Stimulated activated CD8-positive, alpha-beta memory T cell treated with anti-CD3 and anti-CD28 coated beads, Interleukin-2, amount 100 ng/mL, for 1 hour (primary cell): ENCODE results near the gene PIK3C2G.
"Not testable (repeated sequence)": the region's sequence is repeated elsewhere in the genome, so short reads cannot be mapped to it uniquely, and the experiment has no call there.

Source experiments
- DNase-seq, 2 donors: peaks; one replicate each; pipeline ENCODE4 v3.0.0-alpha.2; 2020; ENCODE audit warnings: low read depth in 2 of 2

PIK3C2G gene

DNA sequence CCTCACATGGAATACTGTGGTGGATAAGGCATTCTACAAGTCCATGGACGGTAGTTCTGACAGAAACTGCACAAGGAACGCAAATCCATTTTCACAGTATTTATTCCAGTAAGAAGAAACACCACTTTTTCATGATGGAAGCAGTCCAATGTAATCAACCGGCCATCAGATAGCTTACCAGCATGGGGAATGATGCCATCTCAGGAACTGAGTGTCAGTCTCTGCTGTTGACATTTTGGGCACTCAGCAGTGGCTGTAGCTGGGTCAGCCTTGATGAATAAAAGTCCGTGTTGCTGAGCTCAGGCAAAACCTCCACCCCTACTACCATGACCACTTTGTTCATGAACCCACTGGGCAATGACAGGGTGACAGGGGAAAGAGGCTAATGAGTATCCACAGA, 373.1 kb downstream of the PIK3C2G start:
- no peak for DNase-seq

DNA sequence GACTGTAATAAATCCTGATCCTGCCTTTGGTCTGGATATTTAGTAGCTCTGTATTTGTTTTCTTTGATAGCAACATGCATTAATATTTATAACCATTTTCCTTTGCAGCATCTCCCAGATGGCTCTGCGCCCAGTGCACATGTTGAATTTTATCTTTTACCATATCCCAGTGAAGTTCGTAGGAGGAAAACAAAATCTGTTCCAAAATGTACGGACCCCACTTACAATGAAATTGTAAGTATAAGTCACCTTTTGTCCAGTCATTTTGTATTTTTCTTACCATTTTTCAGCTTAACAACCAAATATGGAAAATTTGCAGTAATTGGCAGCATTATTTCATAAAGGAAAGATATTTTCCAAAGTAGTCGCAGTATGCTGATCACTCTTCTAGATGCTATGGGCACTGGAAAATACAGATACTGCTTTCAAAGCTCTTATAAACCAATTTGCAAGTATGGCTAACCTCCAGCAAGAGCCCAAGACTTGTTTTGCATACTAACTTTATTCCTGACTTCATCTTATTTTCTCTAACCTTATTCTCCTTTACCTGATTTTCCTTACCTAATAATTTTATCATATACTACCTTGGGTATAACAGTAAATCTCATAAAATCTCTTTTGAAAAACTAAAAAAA, 379.1 kb downstream of the PIK3C2G start:
- no peak for DNase-seq

DNA sequence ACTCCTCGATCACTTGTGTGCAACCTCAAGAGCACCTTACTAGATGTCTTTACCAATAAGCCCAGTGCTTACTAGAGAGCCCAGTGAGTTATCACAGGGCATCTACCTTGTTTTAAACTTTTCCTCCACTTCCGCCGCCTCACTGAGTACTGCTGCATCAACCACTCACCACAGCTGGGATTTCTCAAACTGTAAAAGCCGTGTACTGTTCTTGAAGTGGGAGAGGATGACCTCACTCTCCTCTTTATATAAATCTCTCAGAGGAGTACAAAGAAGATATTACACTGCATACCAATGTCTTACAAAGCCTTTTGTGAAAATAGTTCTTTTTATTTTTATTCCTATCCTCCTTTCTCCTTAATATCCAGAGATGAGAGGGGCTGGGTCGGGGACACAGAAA, 382.4 kb downstream of the PIK3C2G start:
- no peak for DNase-seq

DNA sequence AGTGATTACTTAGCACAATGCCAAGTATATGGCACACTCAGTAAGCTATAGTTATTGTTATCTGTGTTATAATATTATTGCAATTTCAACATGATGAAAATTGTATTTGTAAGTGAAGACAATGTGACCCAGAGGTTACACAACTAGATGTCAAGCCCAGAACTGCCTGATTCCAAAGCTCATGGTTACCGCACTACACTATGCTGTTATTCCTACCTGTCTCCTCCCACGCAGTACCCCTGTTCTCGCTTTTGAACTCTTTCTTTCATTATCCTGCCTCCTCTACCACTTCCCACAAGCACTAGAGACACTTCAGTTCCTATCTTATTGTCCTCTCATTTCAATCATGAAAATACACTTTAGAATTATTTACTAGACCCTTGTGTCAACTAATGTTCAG, 383.2 kb downstream of the PIK3C2G start:
- DNase-seq = no peak

DNA sequence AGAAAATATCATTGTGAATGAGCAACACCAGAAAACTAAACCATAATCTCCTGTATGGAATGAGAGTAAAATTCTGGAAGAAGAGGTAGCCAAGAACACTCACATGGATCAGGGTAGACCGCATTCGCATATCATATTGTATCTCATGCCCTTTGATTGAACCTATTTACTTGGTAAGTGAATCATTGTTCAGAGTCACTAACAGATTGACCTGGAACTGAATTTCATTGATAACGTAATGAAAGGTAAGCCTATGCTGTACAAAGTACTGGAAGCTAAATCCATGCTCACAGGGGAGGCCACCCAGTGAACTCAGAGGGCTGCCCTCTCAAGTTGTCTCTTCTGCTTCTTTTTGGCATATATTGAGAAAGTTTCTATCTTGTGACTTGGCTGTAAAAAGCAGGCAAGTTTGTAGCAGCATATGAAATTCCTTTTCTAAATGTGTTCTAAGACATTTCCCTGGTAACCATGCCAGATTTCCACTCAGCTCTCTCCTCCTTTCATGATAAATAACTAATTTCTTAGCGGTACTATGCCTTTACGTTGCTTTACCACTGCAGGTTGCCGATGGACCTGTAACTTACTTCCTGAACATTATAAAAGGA, 385.1 kb downstream of the PIK3C2G start:
- no peak for DNase-seq

DNA sequence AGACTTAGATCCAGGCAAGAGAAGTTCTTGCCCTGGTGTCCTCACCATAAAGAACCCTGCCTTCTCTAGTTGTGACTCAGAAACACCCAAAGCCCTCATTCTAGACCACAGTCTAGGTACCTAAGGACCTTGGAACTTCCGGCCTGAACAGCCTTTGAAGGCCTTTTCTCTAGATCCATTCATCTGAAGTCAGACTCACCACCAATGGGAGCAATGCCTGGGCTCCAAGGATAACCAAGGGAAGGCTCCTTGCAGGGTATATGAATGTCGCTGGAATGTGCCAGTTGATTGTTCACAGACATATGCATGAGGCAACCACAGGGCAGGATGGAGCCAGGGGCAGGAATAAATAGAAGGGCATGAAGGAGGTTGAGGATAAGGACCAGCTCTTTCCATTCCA, 390.2 kb downstream of the PIK3C2G start:
- DNase-seq = no peak

DNA sequence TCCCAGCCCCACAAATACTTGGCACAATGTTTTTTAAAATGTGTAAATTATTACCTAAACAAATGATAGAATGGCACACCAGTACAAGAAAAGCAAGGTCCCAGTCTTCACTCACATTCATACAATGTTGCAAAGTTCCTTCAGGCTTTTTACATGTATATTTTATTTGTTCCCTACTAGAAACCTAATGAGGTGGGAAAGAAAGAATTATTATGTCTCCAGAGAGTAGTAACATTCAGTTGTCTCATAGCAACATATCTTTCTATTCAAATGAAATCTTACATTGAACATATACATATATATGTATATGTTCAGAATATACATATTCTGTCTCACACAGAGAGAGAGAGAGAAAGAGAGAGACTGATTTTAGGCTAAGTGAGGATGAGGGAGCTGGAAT, 391.3 kb downstream of the PIK3C2G start:
- DNase-seq = no peak

DNA sequence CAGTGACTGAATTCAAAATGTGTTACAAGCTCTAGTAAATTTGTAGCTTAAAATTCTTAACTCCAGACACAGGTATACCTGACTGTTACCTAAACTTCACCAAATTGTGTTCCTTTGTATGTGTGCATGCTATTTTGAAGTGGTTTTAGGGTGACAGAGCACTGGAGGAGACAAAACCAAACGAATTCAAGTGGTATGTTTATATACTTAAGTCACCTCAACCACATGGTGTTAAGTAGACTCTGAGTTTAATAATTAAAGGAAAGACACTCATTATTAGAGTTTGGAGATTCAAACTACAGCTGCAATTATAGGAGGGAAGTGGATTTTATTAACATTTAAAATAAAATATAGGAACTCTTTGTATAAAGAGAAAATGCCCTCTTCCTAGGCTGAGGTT, 392.1 kb downstream of the PIK3C2G start:
- DNase-seq = no peak

DNA sequence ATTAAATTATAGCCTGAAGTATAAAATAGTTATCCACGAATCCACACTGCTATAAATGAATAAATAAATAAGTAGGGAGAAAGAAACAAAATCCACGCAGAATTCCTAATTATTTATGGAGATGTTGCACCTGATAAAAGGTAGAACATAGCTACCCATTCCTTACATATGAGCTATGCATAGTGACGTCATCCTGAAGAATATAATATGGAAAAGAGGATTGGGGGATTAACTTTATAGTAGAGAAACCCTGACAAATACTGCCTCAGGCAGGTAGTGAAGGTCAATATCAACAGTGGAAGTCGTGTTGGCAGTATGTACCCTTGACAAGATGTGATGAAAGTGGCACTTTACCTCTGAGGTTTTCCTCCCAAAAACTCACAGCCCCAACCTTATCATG, 394.0 kb downstream of the PIK3C2G start:
- no peak for DNase-seq

DNA sequence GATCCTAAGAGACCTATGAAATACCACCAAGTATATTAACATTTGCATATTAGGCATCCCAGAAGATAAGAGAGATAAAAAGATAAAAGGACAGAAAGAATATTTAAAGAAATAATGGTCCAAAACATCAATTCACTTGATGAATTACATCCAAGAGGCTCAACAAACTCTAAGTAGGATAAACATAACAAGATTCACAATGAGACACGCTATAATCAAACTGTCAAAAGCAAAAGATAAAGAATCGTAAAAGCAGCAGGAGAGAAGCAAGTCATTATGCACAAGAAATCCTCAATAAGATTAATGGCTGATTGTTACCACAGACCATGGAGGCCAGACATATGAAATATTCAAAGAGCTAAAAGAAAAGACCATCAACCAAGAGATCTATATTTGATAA, 396.9 kb downstream of the PIK3C2G start:
- no peak for DNase-seq

DNA sequence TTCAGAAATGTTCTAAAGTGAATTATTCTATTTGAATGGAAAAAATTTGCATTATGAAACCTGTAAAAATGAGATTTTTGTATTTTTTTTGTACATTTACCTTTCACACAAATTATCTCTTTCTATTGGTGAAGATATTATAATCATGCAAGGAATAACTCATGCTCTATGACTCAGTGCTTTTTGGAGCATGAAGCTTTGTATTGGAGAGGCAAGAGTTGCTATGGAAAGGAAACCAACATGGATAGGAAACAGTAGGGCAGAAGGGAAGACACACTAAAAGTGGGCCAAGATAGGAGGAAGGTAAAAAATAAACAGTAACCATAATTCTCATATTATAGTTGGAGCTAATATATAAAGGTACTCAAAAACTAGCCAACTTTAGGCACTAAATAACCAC, 397.5 kb downstream of the PIK3C2G start:
- DNase-seq = no peak

DNA sequence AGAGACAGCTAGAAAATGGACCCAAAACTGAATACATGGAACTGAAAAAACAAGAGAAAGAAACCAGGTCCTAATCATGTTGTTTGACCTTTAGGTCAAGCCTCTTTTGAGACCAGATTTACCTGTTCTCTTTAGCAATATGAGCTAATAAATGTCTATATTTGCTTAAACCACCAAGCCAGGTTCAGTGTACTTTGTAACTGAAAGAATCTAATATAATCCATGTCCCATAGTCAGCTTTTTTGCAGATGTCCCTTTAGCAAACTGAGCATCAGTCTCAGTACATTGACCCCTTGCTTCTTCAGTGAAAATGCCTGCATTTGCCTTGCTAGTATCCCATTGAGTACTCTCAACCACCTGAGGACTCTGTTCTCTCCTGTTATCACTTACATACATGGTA, 414.8 kb downstream of the PIK3C2G start:
- no peak for DNase-seq

DNA sequence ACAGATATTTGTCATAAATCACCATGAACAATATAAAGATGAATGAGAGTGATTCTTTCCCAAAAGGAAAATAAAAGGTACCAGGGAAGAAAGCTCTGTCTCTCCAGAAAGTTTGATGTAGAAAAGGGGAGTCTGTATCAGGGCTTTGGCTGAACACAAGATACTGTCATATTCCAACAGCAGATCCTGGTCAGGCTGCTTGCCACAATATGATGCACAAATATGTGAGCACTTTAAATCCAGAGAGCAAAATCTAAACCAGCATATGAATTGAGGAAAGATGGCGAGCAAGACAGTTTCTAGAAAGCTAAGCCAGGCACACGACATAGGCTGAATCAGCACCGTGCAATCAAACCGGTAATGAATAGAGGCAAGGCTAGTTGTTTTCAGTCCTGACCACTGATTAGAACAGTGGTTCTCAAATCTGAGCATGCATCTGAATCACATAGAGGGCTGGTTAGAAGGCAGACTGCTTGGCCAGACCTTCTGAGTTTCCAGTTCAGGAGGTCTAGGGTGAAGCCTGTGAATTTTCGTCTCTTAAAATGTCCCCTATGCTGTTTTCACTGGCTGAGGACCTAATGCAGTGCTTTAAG, 415.8 kb downstream of the PIK3C2G start:
- DNase-seq = no peak

DNA sequence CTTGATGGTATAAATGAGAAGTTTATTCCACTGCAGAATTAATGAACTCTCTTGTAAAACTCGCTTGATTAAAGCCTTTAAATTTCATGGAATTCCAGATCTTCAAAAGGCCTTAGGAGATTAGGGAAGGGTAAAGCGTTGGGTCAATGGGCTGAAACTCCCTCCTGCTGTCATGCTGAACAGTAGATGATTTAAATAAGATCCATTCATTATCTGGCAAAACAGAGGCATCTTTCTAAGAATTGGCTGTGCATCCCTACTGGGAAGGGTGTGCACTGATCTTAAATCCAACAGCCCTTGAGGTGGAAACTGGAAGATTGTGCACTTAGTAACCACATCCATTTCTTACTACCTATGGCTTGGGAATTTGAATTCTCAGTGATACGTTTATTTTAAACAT, 420.5 kb downstream of the PIK3C2G start:
- no peak for DNase-seq

DNA sequence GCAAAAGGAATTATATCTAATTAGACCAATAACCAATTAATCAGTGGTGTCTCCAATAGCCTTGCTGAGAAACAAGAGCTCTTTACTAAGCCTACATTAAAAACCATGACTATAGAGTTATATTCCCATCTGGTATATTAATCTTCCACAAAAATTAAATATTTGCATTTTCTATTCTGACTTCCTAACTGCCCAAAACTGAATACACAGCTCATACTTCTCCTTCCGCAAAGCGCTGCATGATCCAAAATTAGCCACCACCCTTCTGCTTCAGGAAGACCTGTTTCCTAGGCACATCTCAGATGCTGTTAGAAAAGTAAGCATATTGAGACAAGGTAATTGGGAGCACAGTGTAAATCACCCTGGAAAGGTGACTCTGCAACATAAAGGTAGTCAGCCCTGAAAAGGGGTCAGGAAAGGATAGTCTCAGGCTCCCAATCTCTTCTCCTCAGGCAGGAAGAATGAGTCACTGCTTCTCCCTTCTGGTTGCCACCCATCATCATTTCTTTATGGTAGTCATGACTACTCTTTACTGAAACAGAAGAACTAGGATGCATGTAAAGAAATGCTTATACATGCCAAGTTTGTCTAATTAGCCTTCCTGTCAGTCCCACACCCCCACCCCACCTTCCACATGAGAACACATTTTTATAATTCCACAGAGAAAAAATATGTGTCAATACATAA, 422.2 kb downstream of the PIK3C2G start:
- no peak for DNase-seq

DNA sequence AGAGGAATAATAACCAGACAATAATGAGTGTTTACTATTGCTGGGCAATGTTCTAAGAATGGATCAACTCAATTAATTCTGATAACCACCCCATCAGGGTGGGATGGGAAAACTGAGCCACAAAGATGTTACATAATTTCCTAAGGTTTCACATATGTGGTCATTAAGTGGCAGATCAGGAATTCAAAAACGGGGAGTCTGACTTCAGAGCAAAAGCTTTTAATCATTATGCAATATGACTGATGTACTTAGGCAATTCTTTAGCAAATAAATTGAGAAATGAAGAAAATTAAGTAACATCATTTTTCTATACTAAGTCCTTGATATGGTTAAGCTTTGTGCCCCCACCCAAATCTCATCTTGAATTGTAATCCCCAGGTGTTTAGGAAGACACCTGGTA, 423.1 kb downstream of the PIK3C2G start:
- no peak for DNase-seq

DNA sequence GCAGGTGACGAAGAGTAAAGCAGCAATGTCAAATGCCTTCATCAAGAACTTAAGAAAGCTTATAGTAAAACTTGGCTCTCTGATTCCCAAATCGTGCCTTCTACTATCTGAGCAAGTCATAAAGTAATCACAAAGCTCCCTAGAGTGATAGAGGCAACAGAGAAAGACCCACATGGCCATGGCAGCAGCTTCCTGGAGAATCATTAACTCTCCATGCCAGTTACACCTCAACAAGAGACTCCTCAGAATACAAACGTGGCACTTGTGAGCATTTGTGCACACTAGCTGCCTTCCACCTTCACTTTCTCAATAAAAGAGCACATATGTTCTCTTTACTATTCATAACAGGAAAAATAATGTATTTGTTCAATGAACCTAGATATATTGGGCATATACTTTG, 428.5 kb downstream of the PIK3C2G start:
- DNase-seq = no peak

DNA sequence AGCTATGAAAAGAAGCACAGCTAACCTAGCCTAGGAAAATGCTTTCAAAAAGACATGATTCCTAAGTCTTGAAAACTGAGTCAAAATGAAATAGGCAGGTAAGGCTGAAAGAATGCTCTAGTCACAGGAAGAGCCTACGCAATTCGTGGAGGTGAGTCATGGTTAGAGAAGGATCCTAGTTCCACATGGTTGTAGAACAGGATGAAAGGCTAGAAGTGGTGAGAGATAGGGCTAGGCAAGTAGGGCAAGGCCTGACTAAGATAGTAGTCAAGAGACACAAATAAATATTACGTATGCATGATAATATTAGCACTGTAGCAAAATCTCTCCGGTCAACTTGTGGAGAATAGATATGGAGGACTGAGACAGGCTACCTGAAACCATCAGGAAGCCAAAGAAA, 429.3 kb downstream of the PIK3C2G start:
- no peak for DNase-seq

DNA sequence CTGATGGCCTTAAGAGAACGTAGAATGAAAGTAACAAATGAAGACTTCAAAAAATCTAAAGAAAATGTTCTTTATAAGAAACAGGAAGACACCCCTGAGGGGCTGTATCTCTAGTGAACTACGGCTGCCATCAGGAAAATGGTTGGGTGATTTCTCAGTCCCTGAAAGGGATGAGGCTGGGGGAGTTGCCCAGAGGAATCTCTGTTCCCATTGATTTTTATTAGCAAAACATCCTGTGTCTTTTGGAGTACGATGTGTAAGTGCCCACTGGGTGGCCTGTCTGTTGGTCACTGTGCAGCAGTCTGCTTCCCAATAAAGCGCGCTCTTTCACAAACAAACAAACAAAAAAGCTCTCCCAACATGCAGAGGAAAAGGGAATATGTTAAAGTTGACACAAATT, 432.7 kb downstream of the PIK3C2G start:
- DNase-seq = not testable (repeated sequence)

DNA sequence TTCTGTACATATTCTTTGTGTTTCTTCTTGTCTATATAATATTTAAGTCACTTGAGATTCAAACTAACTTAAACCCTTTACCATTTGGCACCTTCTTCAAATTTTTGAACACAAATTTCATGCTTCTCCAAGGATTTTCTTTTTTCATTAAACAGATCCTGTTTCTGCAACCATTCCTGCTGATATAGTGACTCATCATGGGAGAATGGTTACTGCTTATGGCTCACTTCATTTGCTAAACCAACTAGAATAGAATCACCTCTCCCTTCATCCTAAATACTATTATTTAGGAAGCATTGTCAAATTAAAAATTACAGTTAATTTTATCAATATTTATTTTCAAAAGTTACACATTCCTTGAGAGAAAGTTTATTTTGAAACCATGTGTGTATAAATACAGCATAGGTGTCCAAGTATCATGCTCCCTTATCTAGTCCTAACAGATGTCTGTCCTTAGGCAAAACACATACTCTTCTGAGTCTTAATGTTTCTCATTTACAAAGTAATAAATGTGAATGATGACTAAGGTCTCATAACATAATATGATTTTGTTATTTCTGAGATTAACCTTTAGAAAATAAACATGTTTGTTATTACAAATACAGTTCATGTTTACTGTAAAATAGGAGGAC, 435.8 kb downstream of the PIK3C2G start:
- DNase-seq = no peak
